Measurements from ENCODE around the gene FANK1.

GRCh38 chr10:126036515-126036914, 140.2 kb downstream of the FANK1 start:
- TF ChIP-seq GABPA (IDR thresholded peaks at IDR 0.05; ENCODE audit: low read depth) (no peak), CTCF (IDR thresholded peaks at IDR 0.05; ENCODE audit: insufficient read depth, low read length) (no peak), SPI1 (IDR thresholded peaks at IDR 0.05; ENCODE audit: borderline replicate concordance, low read depth) (no peak), POLR2AphosphoS5 (IDR thresholded peaks at IDR 0.05; ENCODE audit: low read depth) (no peak)

All from HL-60 (cell line).